ENCODE results near the gene SPNS2. TPM values are rescaled to one million over a fixed set of nuclear protein-coding genes. Genes with fewer than 3 reads are reported as not detected.

SPNS2 gene
- total and polyA plus RNA-seq, 10 of the 15 experiments (the other 5 are each of a cell fraction or from before 2014, with no cell fraction given): 0.04 to 1.1 (median 0.23) TPM; not detected in 2

DNA sequence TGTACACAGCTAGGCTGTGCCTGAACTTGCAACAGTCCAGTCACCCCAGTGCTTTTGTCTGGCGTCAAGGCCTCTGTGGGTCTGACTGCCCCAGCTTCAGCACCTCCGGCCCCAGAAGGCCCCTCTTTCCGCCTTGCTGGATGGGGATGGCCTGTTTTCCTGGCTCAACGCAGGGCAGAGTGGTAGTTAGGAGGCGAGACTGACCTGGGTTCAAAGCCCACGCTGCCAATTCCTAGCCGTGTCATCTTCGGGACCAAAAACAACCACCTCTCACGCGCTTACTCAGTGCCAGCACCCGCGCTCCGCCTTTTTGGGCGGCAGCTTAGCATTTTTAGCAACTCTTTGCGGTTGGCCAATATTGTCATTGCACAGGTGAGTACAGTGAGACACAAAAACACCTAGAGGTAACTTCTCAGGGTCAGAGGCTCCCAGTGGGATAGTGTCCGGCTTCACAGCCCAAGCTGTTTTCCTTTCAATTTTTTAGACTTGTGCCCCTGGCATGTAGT, 51.9 kb downstream of the SPNS2 start:
- intact Hi-C loops (cut with micrococcal nuclease; ENCODE audit: unreplicated experiment): no loop called here
- TF ChIP-seq FOXK2 (IDR thresholded peaks at IDR 0.05): no peak
- TF ChIP-seq TARDBP (IDR thresholded peaks at IDR 0.05; ENCODE audit: borderline replicate concordance): no peak
- TF ChIP-seq, protein P1, sequence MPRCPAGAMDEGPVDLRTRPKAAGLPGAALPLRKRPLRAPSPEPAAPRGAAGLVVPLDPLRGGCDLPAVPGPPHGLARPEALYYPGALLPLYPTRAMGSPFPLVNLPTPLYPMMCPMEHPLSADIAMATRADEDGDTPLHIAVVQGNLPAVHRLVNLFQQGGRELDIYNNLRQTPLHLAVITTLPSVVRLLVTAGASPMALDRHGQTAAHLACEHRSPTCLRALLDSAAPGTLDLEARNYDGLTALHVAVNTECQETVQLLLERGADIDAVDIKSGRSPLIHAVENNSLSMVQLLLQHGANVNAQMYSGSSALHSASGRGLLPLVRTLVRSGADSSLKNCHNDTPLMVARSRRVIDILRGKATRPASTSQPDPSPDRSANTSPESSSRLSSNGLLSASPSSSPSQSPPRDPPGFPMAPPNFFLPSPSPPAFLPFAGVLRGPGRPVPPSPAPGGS (IDR thresholded peaks at IDR 0.05; ENCODE audit: borderline replicate concordance, insufficient read depth, low read depth, low read length, poor library complexity, severe bottlenecking): no peak
- TF ChIP-seq JUND (IDR thresholded peaks at IDR 0.05; ENCODE audit: low read depth, low read length): no peak
- no peak for TF ChIP-seq ASH2L (IDR thresholded peaks at IDR 0.05; ENCODE audit: borderline replicate concordance, low read depth)
- no peak for TF ChIP-seq PAX8 (IDR thresholded peaks at IDR 0.05)
- TF ChIP-seq, protein P2, sequence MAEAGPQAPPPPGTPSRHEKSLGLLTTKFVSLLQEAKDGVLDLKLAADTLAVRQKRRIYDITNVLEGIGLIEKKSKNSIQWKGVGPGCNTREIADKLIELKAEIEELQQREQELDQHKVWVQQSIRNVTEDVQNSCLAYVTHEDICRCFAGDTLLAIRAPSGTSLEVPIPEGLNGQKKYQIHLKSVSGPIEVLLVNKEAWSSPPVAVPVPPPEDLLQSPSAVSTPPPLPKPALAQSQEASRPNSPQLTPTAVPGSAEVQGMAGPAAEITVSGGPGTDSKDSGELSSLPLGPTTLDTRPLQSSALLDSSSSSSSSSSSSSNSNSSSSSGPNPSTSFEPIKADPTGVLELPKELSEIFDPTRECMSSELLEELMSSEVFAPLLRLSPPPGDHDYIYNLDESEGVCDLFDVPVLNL (IDR thresholded peaks at IDR 0.05; ENCODE audit: low read depth, low read length): no peak
- TF ChIP-seq, protein P3, sequence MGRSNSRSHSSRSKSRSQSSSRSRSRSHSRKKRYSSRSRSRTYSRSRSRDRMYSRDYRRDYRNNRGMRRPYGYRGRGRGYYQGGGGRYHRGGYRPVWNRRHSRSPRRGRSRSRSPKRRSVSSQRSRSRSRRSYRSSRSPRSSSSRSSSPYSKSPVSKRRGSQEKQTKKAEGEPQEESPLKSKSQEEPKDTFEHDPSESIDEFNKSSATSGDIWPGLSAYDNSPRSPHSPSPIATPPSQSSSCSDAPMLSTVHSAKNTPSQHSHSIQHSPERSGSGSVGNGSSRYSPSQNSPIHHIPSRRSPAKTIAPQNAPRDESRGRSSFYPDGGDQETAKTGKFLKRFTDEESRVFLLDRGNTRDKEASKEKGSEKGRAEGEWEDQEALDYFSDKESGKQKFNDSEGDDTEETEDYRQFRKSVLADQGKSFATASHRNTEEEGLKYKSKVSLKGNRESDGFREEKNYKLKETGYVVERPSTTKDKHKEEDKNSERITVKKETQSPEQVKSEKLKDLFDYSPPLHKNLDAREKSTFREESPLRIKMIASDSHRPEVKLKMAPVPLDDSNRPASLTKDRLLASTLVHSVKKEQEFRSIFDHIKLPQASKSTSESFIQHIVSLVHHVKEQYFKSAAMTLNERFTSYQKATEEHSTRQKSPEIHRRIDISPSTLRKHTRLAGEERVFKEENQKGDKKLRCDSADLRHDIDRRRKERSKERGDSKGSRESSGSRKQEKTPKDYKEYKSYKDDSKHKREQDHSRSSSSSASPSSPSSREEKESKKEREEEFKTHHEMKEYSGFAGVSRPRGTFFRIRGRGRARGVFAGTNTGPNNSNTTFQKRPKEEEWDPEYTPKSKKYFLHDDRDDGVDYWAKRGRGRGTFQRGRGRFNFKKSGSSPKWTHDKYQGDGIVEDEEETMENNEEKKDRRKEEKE (IDR thresholded peaks at IDR 0.05): no peak
- TF ChIP-seq KDM1A (IDR thresholded peaks at IDR 0.05; ENCODE audit: borderline replicate concordance): no peak
- TF ChIP-seq SUZ12 (IDR thresholded peaks at IDR 0.05; ENCODE audit: unreplicated experiment): no peak
- no peak for TF ChIP-seq ZNF384 (IDR thresholded peaks at IDR 0.05; ENCODE audit: borderline replicate concordance, low read depth, low read length)
- TF ChIP-seq, protein P4, sequence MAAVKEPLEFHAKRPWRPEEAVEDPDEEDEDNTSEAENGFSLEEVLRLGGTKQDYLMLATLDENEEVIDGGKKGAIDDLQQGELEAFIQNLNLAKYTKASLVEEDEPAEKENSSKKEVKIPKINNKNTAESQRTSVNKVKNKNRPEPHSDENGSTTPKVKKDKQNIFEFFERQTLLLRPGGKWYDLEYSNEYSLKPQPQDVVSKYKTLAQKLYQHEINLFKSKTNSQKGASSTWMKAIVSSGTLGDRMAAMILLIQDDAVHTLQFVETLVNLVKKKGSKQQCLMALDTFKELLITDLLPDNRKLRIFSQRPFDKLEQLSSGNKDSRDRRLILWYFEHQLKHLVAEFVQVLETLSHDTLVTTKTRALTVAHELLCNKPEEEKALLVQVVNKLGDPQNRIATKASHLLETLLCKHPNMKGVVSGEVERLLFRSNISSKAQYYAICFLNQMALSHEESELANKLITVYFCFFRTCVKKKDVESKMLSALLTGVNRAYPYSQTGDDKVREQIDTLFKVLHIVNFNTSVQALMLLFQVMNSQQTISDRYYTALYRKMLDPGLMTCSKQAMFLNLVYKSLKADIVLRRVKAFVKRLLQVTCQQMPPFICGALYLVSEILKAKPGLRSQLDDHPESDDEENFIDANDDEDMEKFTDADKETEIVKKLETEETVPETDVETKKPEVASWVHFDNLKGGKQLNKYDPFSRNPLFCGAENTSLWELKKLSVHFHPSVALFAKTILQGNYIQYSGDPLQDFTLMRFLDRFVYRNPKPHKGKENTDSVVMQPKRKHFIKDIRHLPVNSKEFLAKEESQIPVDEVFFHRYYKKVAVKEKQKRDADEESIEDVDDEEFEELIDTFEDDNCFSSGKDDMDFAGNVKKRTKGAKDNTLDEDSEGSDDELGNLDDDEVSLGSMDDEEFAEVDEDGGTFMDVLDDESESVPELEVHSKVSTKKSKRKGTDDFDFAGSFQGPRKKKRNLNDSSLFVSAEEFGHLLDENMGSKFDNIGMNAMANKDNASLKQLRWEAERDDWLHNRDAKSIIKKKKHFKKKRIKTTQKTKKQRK (IDR thresholded peaks at IDR 0.05; ENCODE audit: low read depth, low read length): no peak
- TF ChIP-seq, protein P5, sequence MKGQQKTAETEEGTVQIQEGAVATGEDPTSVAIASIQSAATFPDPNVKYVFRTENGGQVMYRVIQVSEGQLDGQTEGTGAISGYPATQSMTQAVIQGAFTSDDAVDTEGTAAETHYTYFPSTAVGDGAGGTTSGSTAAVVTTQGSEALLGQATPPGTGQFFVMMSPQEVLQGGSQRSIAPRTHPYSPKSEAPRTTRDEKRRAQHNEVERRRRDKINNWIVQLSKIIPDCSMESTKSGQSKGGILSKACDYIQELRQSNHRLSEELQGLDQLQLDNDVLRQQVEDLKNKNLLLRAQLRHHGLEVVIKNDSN (IDR thresholded peaks at IDR 0.05; ENCODE audit: borderline replicate concordance, extremely low read length, insufficient read depth, low read depth, low read length): no peak
- TF ChIP-seq BACH1 (IDR thresholded peaks at IDR 0.05; ENCODE audit: borderline replicate concordance): no peak

More for the DNA sequence above, 51.9 kb downstream of the SPNS2 start:
- ChIA-PET POLR2A (interaction anchor here (0.6 kb wide), 1 partner anchor 131 kb away, joined by 3 read pairs; no protein-coding TSS in a partner anchor), CTCF (interaction anchor here (1.6 kb wide), 2 partner anchors 12 to 17 kb away, joined by 3 to 7 read pairs; no protein-coding TSS in a partner anchor), RAD21 (ENCODE audit: unreplicated experiment) (no interaction called here), SMC1A (ENCODE audit: uncharacterized antibody, unreplicated experiment) (no interaction called here)
- FAIRE-seq (no peak), DNase-seq (ENCODE audit: low read depth, low spot score) (no peak), ATAC-seq (no peak)
- no TSS peak for BruUV-seq (replicated peaks)
- Histone ChIP-seq H3K27ac (ENCODE audit: control insufficient read depth, insufficient read depth) (no peak overlapping the region), H3K4me1 (ENCODE audit: control insufficient read depth, insufficient read depth, low read length) (peaks cover 8% of the 10 kb centered on the region; the same call in 1 of the 2 replicates), H4K20me1 (ENCODE audit: control insufficient read depth, insufficient read depth) (no peaks in the 10 kb centered on the region; the same call in none of the 2 replicates), H3K9ac (ENCODE audit: control insufficient read depth, insufficient read depth, low read length) (no peak overlapping the region), H3K79me2 (ENCODE audit: control insufficient read depth, insufficient read depth, low read length) (peaks cover 25% of the 10 kb centered on the region), H3K9me3 (replicated peaks; ENCODE audit: control insufficient read depth, insufficient read depth, low read length) (no peaks in the 10 kb centered on the region), H2AFZ (ENCODE audit: control insufficient read depth, low read depth, low read length) (no peak overlapping the region), H3K36me3 (ENCODE audit: control insufficient read depth in 2 of 2, insufficient read depth in 2 of 2, low read length in 1 of 2) (peaks cover 36 to 37% of the 10 kb centered on the region in 2 experiments), H3K27me3 (replicated peaks in 1 of 2; ENCODE audit: control insufficient read depth in 2 of 2, insufficient read depth in 2 of 2, low read length in 1 of 2) (no peaks in the 10 kb centered on the region), H3K4me3 (no peak overlapping the region), H3K4me2 (ENCODE audit: control insufficient read depth, insufficient read depth) (no peak overlapping the region)
- 98% methylated on average over 16 of the region's 16 CpGs for WGBS (ENCODE audit: insufficient coverage, insufficient replicate concordance, low lambda C conversion rate, missing lambda C conversion rate)
- in situ Hi-C loops (cut with MboI): no loop called here
